ENCODE measurements around the gene IFNW1.
"Not testable (repeated sequence)": the region's sequence is repeated elsewhere in the genome, so short reads cannot be mapped to it uniquely, and the experiment has no call there.

IFNW1 gene

DNA sequence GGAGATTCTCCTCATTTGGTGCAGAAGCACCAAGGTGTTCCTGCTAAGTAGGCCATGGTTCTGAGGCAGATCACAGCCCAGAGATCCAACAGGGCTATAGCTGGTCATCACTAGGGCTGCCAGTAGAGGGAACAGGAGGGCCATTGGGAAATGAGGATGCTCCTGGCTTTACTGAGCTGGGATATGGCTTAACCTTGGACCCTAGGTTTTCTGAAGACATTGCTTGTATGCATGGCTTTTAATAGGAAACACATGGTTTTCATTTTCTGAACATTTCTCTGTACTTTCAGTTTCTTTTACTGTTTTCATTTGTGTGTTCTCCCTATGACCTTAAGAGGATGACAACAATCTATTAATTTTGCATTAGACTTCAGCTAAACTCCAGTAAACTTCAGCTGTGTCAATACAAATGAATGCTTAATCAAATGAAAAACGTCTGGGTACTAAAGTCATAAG is at the start of gene IFNW1:
IFNW1 (minus strand) TSS at position 406 of the 456 bp plus-strand sequence; CDS start at position 144, 262 bp downstream.
- DNase-seq = no peak

DNA sequence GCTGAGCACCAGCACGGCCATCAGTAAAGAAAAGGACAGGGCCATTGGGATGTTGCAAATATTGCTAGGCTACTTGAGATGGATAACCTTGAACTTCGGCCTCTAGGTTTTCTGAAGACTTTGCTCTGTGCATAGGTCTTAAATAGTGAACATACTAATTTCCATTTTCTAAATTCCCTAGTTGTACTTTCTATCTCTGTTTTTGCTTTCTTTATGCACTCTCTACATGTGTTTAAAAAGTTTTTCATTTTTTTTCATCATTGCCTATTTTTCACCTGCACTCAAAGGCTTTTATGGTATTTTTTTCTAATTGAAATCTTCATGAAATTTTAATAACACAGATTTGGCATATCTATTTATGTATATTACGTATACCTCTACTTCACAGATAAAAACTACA is 45.9 kb upstream of the IFNW1 start, which contains the start of gene IFNA4:
IFNA4 (minus strand) TSS at position 101 of the 400 bp plus-strand sequence; CDS start at position 45, 56 bp downstream.
- DNase-seq = not testable (repeated sequence)

DNA sequence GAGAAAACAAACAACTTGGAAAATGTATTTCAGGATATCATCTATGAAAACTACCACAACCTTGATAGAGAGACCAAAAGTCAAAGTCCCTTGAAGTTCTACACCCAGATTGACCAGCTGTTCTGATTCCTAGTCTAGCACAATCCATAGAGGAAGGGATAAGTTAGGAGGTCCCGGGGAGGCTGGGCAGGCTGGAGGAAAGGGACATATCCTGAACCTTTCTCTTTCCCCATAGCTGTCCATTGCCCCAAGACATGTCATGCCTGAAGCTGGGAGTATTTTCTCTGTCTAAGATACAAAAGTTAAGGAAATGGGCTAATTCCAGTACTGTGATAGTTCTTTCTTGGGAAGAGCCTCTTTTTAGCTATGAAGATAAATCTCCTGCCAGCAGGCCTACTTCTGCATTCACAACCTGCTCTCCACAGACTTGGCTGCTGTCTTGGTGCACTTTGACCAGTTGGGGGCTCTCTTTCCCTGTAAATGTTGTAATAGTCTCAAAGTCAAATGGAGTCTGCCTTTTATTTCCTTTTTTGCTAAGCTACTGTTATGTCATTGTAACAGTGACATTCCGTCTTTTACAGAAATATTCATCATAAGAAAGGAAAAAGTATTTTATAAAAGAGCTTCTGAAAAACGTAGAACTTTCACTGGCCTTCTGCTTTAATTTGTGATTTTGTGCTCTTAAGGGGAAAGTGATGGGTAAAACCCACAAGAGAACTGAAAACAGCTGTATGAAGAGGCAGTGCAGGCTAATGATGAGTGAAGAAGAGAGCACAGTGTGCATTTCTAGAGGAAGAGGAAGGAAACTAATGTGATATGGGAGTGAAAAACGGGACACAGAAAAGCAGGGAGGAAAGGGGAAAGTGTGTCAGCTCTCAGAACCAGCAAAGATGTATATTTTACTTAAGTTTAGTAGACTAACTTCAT is 41.4 kb upstream of the IFNW1 start:
- DNase-seq = not testable (repeated sequence)

DNA sequence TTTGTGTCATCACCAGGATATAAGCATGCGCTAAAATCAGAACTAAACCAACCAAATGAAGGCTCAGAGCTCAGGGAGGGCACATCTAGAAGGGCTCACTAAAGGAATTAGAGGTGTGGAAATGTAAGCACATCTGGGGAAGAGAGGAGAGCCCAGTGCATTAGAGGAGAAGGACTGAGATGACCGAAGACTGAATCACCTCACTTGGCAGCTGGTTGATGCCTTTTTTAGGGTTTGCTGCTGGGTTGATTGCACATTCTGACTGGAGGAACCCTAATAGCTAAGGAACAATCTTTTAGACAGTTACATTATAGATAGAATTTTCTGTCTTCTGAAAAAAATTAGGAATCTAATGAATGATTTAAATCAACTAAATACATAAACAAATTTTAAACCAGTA is 33.0 kb upstream of the IFNW1 start:
- DNase-seq = no peak

DNA sequence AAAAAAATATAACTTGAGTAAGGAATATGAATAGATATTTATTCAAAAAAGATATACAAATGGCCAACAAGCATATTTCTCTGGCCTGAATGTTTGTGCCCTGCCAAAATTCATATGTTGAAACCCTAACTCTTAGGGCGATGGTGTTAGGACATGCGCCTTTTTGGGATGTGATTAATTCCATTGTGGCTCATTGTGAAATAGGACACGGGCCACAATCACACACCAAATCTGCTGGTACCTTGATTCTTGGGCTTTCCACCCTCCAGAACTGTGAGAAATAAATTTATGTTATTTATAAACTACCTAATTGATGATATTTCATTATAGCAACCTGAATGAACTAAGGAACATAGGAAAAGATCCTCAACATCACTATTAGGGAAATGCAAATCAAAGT is 30.5 kb upstream of the IFNW1 start:
- no peak for DNase-seq

DNA sequence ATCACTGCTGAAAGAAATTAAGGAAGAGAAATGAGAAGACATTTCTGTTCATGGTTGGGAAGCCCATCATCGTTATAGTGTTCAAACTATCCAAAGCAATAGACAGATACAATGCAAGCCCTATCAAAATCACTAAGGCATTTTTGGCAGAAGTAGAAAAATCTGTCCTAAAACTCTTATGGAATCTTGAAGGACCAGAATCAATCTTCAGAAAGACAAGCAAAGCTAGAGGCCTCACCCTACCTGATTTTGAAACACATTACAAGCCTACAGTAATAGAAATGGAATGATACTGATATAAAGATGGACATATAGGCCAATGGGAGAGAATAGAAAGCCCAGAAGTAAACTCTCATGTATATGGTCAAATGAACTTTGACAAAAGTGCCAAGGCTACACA is 29.7 kb upstream of the IFNW1 start:
- DNase-seq = no peak

DNA sequence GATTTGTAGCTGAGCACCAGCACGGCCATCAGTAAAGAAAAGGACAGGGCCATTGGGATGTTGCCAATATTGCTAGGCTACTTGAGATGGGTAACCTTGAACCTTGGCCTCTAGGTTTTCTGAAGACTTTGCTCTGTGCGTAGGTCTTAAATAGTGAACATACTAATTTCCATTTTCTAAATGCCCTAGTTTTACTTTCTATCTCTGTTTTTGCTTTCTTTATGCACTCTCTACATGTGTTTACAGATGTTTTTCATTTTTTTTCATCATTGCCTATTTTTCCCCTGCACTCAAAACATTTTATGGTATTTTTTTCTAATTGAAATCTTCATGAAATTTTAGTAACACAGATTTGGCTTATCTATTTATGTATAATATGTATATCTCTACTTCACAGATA is 24.9 kb upstream of the IFNW1 start, which contains the start of gene IFNA21:
IFNA21 (minus strand) TSS at position 101 of the 400 bp plus-strand sequence; CDS start at position 53, 48 bp downstream.
- not testable (repeated sequence) for DNase-seq

DNA sequence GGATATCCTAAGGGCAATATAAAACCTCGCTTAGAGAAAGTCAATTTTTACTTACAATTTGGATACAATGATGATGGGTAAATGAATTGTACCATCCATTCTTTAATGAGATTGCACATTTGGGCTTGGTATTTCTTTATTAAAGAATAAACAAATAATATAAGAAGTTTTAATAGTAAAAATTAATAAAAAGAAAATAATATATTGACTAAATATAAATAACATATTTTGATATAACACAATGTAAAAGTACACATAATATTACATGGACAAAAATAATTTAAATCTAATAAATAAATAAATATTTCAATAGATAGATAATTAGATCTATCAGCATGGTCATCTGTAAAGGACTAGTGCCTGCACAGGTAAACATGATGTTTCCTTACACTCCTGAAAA is 23.9 kb upstream of the IFNW1 start:
- DNase-seq = no peak

DNA sequence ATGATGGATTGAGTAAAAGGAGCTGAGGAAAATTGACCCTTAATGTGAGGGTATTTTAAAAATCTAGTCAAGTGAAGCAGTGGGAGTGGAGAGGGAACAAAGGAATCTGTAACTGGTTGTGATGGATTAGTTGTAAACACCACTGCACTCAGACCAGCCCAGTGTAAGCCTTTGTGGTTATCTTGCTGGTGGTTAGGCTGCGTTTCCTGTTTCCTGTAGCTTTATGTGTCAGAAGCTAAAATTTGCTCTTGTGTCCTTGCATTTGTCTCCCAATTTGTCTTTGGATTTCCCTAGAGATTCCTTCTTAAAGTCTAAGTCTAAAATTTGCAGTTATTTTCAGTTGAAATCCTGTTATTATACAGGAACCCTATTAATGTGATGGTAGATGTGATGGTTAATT is 18.5 kb upstream of the IFNW1 start:
- no peak for DNase-seq

DNA sequence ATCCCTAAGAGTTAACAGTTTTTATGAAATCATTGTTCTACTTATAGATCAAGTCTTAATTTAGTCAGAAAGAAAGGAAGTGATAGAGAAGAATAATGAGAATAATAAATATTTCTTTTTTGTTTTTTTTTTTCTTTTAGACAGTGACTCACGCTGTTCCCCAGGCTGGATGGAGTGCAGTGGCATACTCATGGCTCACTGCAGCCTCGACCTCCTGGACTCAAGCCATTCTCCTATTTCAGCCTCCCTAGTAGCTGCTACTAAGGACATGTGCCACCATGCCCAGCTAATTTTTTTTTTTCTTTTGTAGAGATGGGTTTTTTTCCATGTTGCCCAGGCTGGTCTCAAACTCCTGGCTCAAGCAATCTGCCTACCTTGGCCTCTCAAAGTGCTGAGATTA is 13.9 kb upstream of the IFNW1 start:
- no peak for DNase-seq

DNA sequence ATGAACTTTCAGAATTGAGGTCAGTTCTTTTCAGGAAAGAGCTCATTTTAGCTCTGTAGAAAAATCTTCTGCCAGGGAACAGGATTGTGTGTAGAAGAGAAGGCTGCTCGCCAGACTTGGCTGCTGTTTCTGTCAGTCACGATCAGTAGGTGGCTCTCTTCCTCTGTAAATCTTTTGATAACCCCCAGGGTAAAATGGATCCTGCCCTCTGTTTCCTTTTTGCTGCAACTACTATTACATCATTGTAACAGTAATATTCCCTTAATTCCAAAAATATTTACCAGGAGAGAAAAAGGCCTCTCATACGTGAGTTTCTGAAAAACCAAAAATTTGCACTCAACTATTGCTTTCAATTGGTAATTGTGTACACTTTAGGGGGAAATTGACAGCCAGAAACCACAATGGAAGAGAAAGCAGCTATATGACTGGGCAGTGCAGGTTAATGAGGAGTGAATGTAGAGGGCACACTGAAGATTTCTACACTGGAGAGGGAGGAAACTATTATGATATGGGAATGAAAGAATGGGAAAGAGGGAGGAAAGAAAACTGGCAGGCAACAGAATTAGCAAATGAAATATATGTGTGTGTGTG is 12.5 kb upstream of the IFNW1 start:
- no peak for DNase-seq

DNA sequence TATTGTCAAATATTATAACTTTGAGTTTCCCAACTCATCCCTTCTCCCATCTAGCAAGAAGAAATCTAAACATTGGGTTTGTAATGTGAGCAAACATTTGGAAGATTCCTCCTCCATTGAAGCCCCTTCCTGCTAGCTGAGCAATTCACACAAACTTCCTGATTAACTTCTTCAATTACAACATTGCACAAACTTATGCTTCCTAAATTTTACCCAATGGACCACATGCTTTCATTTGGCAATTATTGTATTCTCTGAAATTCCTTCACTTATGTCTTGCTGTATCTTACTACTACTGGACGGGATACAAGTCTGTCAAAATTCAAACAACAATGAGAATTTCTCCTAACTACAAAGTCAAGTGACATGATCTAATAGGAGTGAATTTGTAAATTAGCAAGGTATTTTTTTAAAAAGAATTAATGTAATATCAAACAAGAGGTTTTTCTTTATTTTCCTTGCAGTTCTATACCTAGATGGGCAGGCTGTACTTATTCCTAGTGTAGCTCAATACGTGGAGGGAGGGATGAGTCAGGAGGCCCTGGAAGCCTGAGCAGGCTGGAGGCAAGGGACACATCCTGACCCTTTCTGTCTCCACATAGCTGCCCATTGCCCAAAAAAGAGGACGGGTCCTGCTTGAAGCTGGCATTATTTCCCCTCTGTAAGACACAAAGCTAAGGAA is 11.8 kb upstream of the IFNW1 start:
- DNase-seq = no peak

DNA sequence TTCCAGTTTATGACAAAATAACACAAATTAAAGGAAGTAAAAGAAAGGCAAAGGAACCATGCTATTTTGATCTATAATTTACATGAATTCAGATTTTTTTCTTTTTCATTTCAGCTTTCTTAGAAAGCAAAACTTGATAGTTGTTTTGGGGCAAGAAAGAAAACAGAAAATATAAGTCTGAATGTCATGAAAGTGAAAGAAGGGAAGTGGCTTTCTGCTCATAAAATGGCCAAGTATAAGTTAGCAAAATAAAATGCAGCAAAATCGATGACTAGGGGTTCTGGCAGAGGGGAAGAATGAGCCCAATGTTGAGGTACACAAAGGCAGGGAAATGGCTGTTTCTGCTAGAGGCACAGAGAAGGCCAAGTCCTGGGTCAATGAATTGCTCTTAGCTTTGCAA is 3.0 kb upstream of the IFNW1 start:
- DNase-seq = no peak

DNA sequence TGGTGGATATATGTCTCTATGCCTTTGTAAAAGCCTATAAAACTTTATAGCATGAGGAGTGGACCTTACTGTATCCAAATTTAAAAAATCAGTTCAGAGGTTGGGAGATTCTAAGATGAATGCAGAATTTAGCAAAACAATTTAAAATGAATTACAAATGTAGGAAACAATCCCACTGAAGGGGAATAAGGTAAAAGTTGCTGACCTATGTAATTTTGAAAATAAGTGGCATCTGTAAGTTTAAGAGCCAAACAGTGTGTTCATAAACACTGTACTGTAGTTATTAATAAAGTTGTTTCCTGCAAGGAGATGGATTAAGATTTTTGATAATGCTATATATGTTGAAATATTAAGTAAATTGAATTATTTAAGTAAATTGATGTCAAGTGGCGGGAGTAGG is 4.6 kb downstream of the IFNW1 start:
- no peak for DNase-seq

DNA sequence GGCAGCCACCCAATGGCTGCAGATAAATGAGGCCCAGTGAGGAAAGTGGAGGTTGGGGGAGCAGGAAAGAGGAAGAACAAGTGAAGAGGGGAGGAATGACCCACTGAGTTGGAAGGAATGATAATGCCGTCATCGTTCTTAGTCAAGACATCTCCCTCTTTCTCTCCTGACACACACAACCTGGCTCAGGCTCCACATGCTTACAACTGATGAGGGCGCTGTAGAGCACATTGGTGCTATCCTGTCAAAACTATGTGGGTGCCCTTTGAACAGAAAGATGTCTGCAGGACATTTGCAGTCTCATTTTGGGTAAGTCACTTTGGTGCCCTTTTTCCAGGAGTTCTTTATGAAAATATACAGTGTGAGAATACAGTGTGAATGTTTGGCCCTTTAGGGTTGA is 5.9 kb downstream of the IFNW1 start:
- DNase-seq = no peak

DNA sequence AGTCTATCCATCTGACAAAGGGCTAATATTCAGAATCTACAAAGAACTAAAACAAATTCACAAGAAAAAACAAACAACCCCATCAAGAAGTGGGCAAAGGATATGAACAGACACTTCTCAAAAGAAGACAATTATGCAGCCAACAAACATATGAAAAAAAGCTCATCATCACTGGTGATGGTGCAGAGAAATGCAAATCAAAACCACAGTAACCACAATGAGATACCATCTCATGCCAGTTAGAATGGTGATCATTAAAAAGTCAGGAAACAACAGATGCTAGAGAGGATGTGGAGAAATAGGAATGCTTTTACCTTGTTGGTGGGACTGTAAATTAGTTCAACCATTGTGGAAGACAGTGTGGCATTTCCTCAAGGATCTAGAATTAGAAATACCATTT is 13.4 kb downstream of the IFNW1 start:
- not testable (repeated sequence) for DNase-seq

DNA sequence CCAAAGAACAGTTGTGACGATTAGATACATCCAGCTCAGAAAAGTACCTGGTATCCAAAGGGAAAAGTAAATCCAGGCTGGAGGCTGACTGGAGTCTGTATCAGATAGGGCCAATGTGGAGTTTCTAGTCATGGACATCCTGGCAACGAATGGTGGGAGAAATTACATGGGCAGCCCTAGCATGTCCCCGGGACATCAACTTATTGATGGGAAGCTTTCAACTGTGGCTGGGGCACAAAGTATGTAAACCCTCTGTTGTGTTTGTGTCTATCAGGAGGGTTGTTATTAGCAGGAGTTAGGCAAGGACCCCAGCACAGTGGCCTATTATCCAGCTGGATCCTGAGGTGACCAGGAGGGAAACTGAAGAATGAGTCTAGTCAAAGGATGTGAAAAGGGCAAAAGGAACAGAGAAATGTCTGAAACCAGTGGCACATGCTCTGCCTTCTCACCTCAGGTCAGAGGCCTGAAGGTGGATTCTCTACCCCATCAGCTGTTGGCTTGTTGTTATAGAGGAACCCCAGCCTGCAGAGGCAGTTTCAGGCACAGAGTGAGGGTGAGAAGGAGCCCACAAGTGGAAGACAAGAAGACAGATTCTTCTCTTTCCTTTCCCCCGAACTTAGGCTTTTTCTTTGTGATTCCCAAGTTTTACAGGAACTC is 19.9 kb downstream of the IFNW1 start:
- no peak for DNase-seq

DNA sequence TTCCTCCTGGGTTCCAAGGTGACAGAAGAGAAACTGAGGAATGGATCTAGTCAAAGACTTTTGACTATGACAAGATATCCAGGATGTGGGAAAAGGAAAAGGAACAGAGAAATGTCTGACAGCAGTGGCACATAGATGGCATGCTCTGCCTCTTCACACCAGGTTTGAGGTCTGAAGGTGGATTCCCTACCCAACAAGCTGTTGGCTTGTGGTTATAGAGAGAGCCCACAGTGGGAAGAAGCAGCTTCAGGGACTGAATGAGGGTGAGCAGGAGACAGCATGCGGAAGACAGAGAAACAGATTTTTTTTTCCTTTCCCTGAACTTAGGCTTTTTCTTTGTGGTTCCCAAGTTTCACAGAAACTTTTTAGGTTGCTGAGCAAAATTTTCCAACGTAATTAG is 20.6 kb downstream of the IFNW1 start:
- DNase-seq = no peak

DNA sequence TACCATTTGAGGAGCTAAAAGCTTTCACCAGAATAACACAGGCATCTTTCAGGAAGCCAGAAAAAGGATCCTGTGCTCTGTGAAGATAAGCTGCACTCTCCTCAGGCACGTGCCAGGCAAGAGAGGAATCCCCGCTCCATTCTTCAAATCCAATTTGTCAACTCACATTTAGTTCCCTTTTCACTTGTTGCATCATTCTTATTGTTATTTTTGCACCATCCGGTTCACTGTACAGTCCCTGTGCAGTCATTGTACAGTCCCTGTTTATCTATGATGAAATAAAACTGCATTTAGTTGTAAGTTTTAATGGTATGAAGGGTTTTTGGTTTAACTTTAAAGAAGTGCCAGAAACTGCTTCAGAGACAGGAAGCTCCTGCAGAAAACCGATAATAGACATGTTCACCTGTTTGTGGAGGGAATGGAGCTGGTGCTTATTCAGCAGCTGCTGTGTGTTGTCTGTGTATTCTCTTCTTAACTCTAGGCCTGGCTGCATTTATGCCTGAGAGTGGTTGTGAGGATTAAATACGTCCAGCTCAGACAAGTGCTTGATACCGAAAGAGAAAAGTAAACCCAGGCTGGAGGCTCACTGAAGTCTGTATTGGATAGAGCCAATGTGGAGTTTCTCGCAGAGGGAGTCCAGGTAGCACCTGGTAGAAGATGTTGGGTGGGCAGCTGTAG is 22.4 kb downstream of the IFNW1 start:
- DNase-seq = no peak

DNA sequence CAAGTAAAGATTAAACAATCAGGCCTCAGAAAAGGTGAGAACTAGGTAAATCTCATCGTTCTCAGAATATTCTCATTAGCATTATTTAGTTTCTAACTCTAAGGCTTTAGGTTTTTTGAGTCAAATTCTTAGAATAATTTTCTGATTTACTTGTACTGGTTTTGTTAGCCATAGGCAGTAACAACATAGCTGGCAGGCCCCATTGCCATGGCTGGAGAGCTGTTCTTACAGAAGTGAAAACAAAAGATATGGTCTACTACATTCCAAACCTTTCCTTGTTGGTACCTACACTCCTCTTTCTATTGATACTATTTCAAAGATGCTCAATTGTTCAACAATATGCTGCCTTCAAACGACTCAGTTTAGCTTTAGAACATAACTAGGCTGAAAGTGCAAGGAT is 27.3 kb downstream of the IFNW1 start:
- DNase-seq = no peak

DNA sequence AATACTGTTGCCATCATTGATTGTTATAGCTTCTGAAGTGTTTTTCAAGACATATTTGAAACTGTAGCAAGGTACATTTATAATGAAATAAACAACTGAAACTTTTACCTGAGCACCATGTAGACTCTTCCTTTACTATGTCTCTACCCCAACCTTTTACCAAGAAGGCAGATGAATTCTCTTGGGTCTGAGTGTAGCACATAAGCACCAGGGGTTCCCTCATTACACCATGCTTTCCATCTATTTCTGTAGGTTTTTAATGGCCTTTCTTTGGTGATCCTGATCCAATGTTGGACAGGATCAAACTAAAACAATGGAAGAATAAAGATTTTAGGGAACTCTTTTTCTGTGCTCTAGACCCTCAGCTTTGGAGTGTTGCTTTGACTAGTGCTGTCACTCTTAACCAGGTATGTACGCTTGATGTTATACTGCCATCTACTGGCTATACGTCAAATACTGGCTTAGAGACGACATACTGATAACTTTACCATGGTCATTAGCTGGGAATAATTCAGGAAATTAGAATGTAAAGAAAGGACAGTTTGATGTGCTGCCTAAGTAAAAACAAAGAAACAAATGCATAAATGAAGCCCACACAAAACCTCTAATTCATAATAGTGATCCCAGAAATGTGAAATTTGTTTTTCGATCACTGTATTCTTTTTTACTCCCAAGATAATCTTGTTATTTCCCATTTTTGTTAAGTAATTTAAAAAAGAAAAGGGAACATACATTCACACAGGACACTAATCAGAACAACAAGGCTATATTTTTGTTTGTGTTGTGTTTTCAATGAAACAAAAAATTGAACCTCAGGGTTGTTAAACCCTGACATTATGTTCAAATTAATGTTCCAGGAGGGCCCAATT is 30.7 kb downstream of the IFNW1 start:
- DNase-seq = no peak

All from activated T-cell treated with anti-CD3 and anti-CD28 coated beads, Interleukin-2, amount 50 U/mL, for 48 hours (primary cell).